NOMO-1 treated with dmso at 0.1 percent for 144 hours (cell line): ENCODE measurements around the gene MAPK1IP1L.
"Not testable (repeated sequence)": the region's sequence is repeated elsewhere in the genome, so short reads cannot be mapped to it uniquely, and the experiment has no call there.

ENCODE experiments used
- DNase-seq: peaks from one replicate; lab custom pipeline; 2025; ENCODE audit not compliant: unreplicated experiment; lab: John Stamatoyannopoulos, UW

The MAPK1IP1L gene

GRCh38 chr14:55053500-55053899 is 2.1 kb downstream of the MAPK1IP1L start:
- DNase-seq, result no peak

GRCh38 chr14:55054098-55054497 is 2.7 kb downstream of the MAPK1IP1L start:
- no peak for DNase-seq

GRCh38 chr14:55057919-55058318 is 6.5 kb downstream of the MAPK1IP1L start:
- no peak for DNase-seq

GRCh38 chr14:55059333-55059732 is 7.9 kb downstream of the MAPK1IP1L start:
- no peak for DNase-seq

GRCh38 chr14:55062517-55063351 is 11.3 kb downstream of the MAPK1IP1L start:
- DNase-seq, result no peak

- not testable (repeated sequence) for DNase-seq
These were observed 13.4 kb downstream of the MAPK1IP1L start for GRCh38 chr14:55064896-55065295.

GRCh38 chr14:55065411-55065810 is 14.0 kb downstream of the MAPK1IP1L start:
- DNase-seq, result no peak

GRCh38 chr14:55066223-55066622 is 14.8 kb downstream of the MAPK1IP1L start:
- no peak for DNase-seq

- DNase-seq, result no peak
These were observed 19.5 kb downstream of the MAPK1IP1L start for GRCh38 chr14:55070981-55071411.

GRCh38 chr14:55071870-55072640 is 20.6 kb downstream of the MAPK1IP1L start:
- peak; percentile 9 for DNase-seq

- no peak for DNase-seq
These were observed 22.4 kb downstream of the MAPK1IP1L start for GRCh38 chr14:55073856-55074255.

- no peak for DNase-seq
These were observed 23.2 kb downstream of the MAPK1IP1L start for GRCh38 chr14:55074662-55075061.

GRCh38 chr14:55075628-55076175 is 24.3 kb downstream of the MAPK1IP1L start:
- DNase-seq, result no peak

- no peak for DNase-seq
These were observed 26.0 kb downstream of the MAPK1IP1L start for GRCh38 chr14:55077170-55078151.

- DNase-seq, result peak; percentile 27
These were observed 28.5 kb downstream of the MAPK1IP1L start for GRCh38 chr14:55079961-55080360.

- no peak for DNase-seq
These were observed 33.1 kb downstream of the MAPK1IP1L start for GRCh38 chr14:55084401-55085059.

- no peak for DNase-seq
These were observed 33.7 kb downstream of the MAPK1IP1L start for GRCh38 chr14:55085060-55085660.

- DNase-seq, result no peak
These were observed 35.5 kb downstream of the MAPK1IP1L start for GRCh38 chr14:55086938-55087337.

- no peak for DNase-seq
These were observed 36.9 kb downstream of the MAPK1IP1L start for GRCh38 chr14:55088356-55088755.

GRCh38 chr14:55092341-55092740 is 40.9 kb downstream of the MAPK1IP1L start:
- DNase-seq, result no peak
